Testis (tissue), 2 donors: ENCODE results near the gene MDGA2.

ENCODE experiments used
- POLR2A ChIP-seq: fragments of 450-650 bp; IDR thresholded peaks from one replicate; pipeline ENCODE4 v1.6.1; 2017; ENCODE audit warnings: antibody characterized with exemption, mild to moderate bottlenecking, moderate library complexity
- TF ChIP-seq, protein P1 (sequence below), 3 experiments: fragments of 450-650 bp in 2 of 3; fragments of 200-600 bp in 1 of 3; sonication (generic) in 1 of 3; IDR thresholded peaks; one replicate each; pipeline ENCODE4 v1.5.1; 2016 to 2019; ENCODE audit warnings: antibody characterized with exemption in 3 of 3, mild to moderate bottlenecking in 2 of 3, moderate library complexity in 1 of 3

DNA sequence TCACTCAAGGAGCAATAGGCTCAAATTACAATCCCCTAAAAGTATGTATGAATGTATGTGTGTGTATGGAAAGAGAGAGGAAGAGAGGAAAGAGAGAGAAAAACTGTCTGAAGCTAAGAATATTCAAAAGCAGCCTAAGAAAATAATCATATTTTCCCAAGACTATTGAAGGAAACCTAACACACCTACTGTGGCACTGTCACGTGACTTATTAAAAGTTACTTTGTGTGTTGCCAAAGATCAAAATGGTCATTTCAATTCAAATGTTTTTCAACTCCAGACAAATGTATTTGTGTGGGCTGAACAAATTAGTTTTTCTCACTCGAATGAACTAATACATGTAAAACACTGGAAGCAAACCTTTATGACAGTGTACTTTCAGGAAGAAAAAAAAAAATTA lies 654.9 kb downstream of the MDGA2 start:
- TF ChIP-seq, protein P1, sequence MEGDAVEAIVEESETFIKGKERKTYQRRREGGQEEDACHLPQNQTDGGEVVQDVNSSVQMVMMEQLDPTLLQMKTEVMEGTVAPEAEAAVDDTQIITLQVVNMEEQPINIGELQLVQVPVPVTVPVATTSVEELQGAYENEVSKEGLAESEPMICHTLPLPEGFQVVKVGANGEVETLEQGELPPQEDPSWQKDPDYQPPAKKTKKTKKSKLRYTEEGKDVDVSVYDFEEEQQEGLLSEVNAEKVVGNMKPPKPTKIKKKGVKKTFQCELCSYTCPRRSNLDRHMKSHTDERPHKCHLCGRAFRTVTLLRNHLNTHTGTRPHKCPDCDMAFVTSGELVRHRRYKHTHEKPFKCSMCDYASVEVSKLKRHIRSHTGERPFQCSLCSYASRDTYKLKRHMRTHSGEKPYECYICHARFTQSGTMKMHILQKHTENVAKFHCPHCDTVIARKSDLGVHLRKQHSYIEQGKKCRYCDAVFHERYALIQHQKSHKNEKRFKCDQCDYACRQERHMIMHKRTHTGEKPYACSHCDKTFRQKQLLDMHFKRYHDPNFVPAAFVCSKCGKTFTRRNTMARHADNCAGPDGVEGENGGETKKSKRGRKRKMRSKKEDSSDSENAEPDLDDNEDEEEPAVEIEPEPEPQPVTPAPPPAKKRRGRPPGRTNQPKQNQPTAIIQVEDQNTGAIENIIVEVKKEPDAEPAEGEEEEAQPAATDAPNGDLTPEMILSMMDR (IDR thresholded peaks at IDR 0.05): no peak
- no peak for TF ChIP-seq POLR2A
